ENCODE data around the gene SPATC1L. TPM values are rescaled to one million over a fixed set of nuclear protein-coding genes. Genes with fewer than 3 reads are reported as not detected.

The SPATC1L gene
- polyA plus RNA-seq, 1 experiment = 8.4 TPM

DNA sequence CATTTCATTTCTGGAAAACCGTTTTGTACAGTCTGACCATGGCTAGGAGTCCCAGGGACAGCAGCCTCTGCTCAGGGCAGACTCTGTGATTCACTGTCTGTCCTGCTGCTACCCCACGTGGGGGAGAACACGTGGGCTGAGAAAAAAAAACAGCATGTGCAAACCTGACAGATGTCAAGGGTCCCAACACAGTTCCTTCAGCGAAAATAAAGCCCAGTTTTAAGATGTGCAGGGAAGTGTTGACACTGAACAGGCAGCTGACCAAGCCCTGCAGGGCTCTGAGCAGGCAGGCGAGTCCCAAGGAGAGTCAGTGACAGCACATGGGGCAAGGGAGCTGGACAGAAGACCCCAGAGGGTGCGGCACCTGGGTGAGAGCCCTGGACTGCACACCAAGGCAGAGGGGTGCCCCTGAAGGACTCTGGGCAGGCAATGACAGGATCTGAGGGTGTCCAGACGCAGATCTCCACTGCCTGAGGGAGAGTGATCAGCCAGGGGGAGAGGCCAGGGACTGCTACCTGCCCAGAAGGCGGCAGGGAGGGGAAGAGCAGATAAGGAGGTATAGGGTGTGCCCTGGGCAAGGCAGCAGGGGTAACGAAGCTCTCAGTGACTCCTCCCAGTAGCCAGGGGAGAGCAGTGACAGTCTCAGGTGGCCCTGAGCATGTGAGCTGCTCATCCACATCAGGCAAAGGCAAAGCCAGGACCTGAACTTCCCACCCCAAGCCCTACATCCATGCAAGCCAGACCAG is 5.1 kb upstream of the SPATC1L start:
- Histone ChIP-seq H3K27me3 (ENCODE audit: control insufficient read depth, insufficient read depth, low read length) (no peaks in the 10 kb centered on the region), H3K36me3 (ENCODE audit: control insufficient read depth, insufficient read depth, low read length) (peaks cover 23% of the 10 kb centered on the region), H3K4me3 (ENCODE audit: low read depth, low read length) (no peak overlapping the region)
- TF ChIP-seq, protein P1, sequence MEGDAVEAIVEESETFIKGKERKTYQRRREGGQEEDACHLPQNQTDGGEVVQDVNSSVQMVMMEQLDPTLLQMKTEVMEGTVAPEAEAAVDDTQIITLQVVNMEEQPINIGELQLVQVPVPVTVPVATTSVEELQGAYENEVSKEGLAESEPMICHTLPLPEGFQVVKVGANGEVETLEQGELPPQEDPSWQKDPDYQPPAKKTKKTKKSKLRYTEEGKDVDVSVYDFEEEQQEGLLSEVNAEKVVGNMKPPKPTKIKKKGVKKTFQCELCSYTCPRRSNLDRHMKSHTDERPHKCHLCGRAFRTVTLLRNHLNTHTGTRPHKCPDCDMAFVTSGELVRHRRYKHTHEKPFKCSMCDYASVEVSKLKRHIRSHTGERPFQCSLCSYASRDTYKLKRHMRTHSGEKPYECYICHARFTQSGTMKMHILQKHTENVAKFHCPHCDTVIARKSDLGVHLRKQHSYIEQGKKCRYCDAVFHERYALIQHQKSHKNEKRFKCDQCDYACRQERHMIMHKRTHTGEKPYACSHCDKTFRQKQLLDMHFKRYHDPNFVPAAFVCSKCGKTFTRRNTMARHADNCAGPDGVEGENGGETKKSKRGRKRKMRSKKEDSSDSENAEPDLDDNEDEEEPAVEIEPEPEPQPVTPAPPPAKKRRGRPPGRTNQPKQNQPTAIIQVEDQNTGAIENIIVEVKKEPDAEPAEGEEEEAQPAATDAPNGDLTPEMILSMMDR (IDR thresholded peaks at IDR 0.05; ENCODE audit: insufficient read depth, low read depth, low read length) = no peak
- POLR2A ChIA-PET = no interaction called here
- DNase-seq (ENCODE audit: low read depth) = no peak
- CTCF ChIA-PET = interaction anchor here (0.7 to 1.7 kb wide), 2 partner anchors 18 to 309 kb away, joined by 3 to 4 read pairs; no protein-coding TSS in a partner anchor

DNA sequence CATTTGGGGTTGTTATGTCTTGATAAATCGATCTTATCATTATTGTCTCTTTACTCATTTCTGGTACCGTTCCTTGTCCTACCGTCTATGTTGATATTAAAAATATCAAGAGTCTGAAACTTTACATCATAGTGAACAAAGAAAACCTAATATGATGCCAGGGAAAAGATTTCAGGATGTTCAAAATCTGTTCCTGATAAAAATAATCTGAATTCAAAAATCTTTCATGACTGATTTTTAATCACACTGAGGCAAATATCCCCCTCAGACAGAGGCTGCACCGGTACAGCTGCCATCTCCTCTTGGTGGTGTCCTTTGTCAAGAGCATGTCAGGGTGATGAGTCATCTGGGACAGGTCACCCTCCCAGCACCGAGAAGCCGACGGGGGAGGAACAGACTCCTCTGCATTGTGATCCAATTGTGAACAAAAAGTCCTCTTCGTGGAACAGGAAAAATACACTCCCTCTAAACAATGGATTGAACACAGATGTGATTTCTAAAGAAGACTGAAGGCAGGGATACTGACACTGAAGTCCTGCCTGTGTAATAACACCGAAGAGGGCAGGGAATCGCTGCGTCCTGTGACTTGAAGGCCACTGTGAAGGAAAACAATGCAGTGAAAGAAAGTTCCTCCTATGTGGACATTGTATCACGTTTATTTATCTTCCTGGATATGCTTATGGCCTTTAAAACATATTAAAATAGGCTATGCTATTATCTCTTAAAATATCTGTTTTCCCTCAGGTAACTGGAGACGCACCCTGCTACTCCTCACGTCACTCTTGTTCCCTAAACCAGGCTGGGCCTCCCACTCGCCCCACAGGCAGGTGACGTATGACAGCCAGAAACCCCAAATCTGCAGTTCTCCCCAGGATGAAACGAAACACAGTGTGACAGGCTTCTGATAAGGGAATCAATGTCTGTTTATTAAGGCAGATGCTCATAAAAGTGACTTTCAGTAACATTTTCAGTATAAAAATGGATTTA is 4.3 kb upstream of the SPATC1L start:
- Histone ChIP-seq H3K27me3 (ENCODE audit: control insufficient read depth, insufficient read depth, low read length) (no peaks in the 10 kb centered on the region), H3K4me3 (ENCODE audit: low read depth, low read length) (no peak overlapping the region), H3K36me3 (ENCODE audit: control insufficient read depth, insufficient read depth, low read length) (peaks cover 18% of the 10 kb centered on the region)
- POLR2A ChIA-PET = no interaction called here
- TF ChIP-seq, protein P1 (IDR thresholded peaks at IDR 0.05; ENCODE audit: insufficient read depth, low read depth, low read length) = no peak
- CTCF ChIA-PET = interaction anchor here (1.7 kb wide), 1 partner anchor 19 kb away, joined by 3 read pairs; no protein-coding TSS in a partner anchor
- DNase-seq (ENCODE audit: low read depth) = no peak

DNA sequence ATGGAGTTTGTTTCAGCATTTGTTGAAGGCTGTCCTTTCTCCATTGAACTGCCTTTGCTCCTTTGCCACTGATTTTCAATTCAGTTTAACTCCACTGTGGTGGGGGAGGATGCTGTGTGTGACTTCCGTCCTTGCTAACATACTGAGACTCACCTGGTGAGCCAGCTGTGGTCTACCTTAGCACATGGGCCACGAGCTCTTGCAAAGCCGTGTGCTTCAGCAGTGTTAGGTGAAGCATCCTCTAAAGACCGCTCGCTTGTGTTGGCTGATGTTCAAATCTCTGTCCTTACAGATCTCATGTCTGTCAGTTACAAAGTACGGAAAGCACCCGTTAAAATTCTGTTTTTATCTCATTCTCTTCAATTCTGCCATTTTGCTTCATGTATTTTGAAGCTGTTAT is 3.6 kb upstream of the SPATC1L start:
- H3K36me3 ChIP-seq (ENCODE audit: control insufficient read depth, insufficient read depth, low read length) = peaks cover 15% of the 10 kb centered on the region
- TF ChIP-seq, protein P1 (IDR thresholded peaks at IDR 0.05; ENCODE audit: insufficient read depth, low read depth, low read length) = no peak
- ChIA-PET POLR2A (no interaction called here), CTCF (no interaction called here)
- no peaks in the 10 kb centered on the region for H3K27me3 ChIP-seq (ENCODE audit: control insufficient read depth, insufficient read depth, low read length)
- DNase-seq (ENCODE audit: low read depth) = no peak
- H3K4me3 ChIP-seq (ENCODE audit: low read depth, low read length) = no peak overlapping the region

DNA sequence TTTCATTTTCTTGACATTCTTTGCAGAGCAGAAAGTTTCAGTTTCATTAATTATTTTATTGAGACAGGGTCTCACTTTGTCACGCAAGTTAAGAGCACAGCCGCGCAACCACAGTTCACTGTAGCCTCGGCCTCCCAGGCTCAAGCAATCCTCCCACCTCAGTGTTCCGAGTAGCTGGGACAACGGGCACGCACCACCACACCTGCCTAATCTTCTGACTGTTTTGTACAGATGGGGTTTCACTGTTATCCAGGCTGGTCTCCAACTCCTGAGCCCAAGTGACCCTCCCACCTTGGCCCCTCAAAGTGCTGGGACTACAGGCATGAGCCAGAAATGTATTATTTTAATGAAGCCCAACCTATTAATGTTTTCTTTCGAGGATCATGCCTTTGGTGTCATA is 3.0 kb upstream of the SPATC1L start:
- peaks cover 13% of the 10 kb centered on the region for H3K36me3 ChIP-seq (ENCODE audit: control insufficient read depth, insufficient read depth, low read length)
- DNase-seq (ENCODE audit: low read depth) = no peak
- TF ChIP-seq, protein P1 (IDR thresholded peaks at IDR 0.05; ENCODE audit: insufficient read depth, low read depth, low read length) = no peak
- ChIA-PET CTCF (no interaction called here), POLR2A (no interaction called here)
- no peak overlapping the region for H3K4me3 ChIP-seq (ENCODE audit: low read depth, low read length)
- no peaks in the 10 kb centered on the region for H3K27me3 ChIP-seq (ENCODE audit: control insufficient read depth, insufficient read depth, low read length)

DNA sequence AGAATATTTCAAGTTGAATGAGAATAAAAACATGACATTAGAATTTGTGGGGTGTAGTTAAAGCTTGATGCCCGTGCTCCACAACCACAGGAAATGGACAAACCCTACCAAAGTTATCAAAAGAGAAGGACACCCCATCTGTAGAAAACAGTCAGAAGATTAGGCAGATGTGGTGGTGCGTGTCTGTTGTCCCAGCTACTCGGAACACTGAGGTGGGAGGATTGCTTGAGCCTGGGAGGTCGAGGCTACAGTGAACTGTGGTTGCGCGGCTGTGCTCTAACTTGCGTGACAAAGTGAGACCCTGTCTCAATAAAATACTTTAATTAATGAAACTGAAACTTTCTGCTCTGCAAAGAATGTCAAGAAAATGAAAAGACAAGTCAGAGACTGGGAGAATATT is 1.5 kb upstream of the SPATC1L start:
- no peak for DNase-seq (ENCODE audit: low read depth)
- POLR2A ChIA-PET = no interaction called here
- TF ChIP-seq, protein P1 (IDR thresholded peaks at IDR 0.05; ENCODE audit: insufficient read depth, low read depth, low read length) = no peak
- no peaks in the 10 kb centered on the region for H3K27me3 ChIP-seq (ENCODE audit: control insufficient read depth, insufficient read depth, low read length)
- CTCF ChIA-PET = no interaction called here
- peaks cover 8% of the 10 kb centered on the region for H3K36me3 ChIP-seq (ENCODE audit: control insufficient read depth, insufficient read depth, low read length)
- no peak overlapping the region for H3K4me3 ChIP-seq (ENCODE audit: low read depth, low read length)

Measured in BJ (cell line).